Measurements from ENCODE around the gene ORAI3. TPM values are rescaled to one million over a fixed set of nuclear protein-coding genes. Genes with fewer than 3 reads are reported as not detected.

The ORAI3 gene
- polyA plus RNA-seq, 2 of the 4 experiments (the other 2 are of a cell fraction) = 10.5 to 14.1 TPM

GRCh38 chr16:30983289-30983889, 34.5 kb downstream of the ORAI3 start:
- FAIRE-seq (no peak), ATAC-seq (no peak), DNase-seq (ENCODE audit: low read depth in 1 of 2, low spot score in 1 of 2) (no peak)
- ChIA-PET POLR2A (interaction anchor here (0.9 to 1.1 kb wide), 2 partner anchors 68 to 196 kb away, joined by 3 read pairs; partner anchors contain the start of gene FUS), CTCF (interaction anchor here (0.8 to 7.8 kb wide), 19 partner anchors 14 to 885 kb away, joined by 3 to 97 read pairs (median 12); partner anchors contain the start of genes STX4, VKORC1 and ZNF843)
- H3K9me3 ChIP-seq = no peaks in the 10 kb centered on the region
- peaks cover 13% of the 10 kb centered on the region for H3K4me1 ChIP-seq
- H3K4me2 ChIP-seq = no peak overlapping the region
- TF ChIP-seq CEBPB (IDR thresholded peaks at IDR 0.05) = no peak
- no peak for TF ChIP-seq SMC3 (IDR thresholded peaks at IDR 0.05)
- no peak for TF ChIP-seq NFE2L2 (conservative IDR thresholded peaks at IDR 0.05; ENCODE audit: low read length)
- no peak for TF ChIP-seq BCL3 (IDR thresholded peaks at IDR 0.05)
- no peak for TF ChIP-seq MAFK (IDR thresholded peaks at IDR 0.05; ENCODE audit: partially characterized antibody)
- no peak for TF ChIP-seq RARB (CRISPR knock-in tag; IDR thresholded peaks at IDR 0.05)
- TF ChIP-seq RCOR1 (IDR thresholded peaks at IDR 0.05; ENCODE audit: low read depth, low read length) = no peak
- no peak for TF ChIP-seq NPAS2 (CRISPR knock-in tag; IDR thresholded peaks at IDR 0.05; ENCODE audit: borderline replicate concordance)
- TF ChIP-seq BHLHE40 (IDR thresholded peaks at IDR 0.05; ENCODE audit: low read depth, low read length) = no peak
- no peak for TF ChIP-seq MAZ (IDR thresholded peaks at IDR 0.05; ENCODE audit: borderline replicate concordance, low read depth, low read length)
- TF ChIP-seq ESRRA (IDR thresholded peaks at IDR 0.05; ENCODE audit: borderline replicate concordance, low read length) = no peak
- no peak for TF ChIP-seq CHD2 (IDR thresholded peaks at IDR 0.05; ENCODE audit: low read length, partially characterized antibody)
- TF ChIP-seq RNF2 (IDR thresholded peaks at IDR 0.05; ENCODE audit: borderline replicate concordance, low read depth) = no peak
- TF ChIP-seq ZNF302 (CRISPR knock-in tag; IDR thresholded peaks at IDR 0.05) = no peak
- no peak for TF ChIP-seq REST (IDR thresholded peaks at IDR 0.05)
- H3K4me3 ChIP-seq = no peak overlapping the region
- H3K27ac ChIP-seq = no peak overlapping the region
- WGBS (ENCODE audit: missing lambda C conversion rate) = 91% methylated on average over 17 of the region's 25 CpGs

- peak in 1 of 2 experiments; percentile 2; a peak in 3 of 6 replicates for ATAC-seq
- Histone ChIP-seq H3K4me3 (no peak overlapping the region), H3K9me3 (no peaks in the 10 kb centered on the region), H3K4me2 (no peak overlapping the region), H3K4me1 (peaks cover 13% of the 10 kb centered on the region), H3K27ac (no peak overlapping the region)
- POLR2A ChIA-PET = interaction anchor here (0.7 to 2.0 kb wide), 4 partner anchors 15 to 159 kb away, joined by 3 to 11 read pairs (median 5); no protein-coding TSS in a partner anchor
- TF ChIP-seq NFE2L2 (conservative IDR thresholded peaks at IDR 0.05; ENCODE audit: low read length) = no peak
- TF ChIP-seq GATA3 (IDR thresholded peaks at IDR 0.05; ENCODE audit: borderline replicate concordance) = no peak
- no peak for TF ChIP-seq EHF (CRISPR knock-in tag; IDR thresholded peaks at IDR 0.05)
- no peak for TF ChIP-seq HOXB5 (CRISPR knock-in tag; IDR thresholded peaks at IDR 0.05)
- TF ChIP-seq CHD4 (IDR thresholded peaks at IDR 0.05; ENCODE audit: borderline replicate concordance) = no peak
- TF ChIP-seq RNF2 (IDR thresholded peaks at IDR 0.05; ENCODE audit: borderline replicate concordance, low read depth) = no peak
- no peak for TF ChIP-seq TFCP2L1 (CRISPR knock-in tag; IDR thresholded peaks at IDR 0.05)
- CTCF ChIA-PET = interaction anchor here (0.6 to 7.8 kb wide), 68 partner anchors 9 to 885 kb away, joined by 3 to 97 read pairs (median 6); partner anchors contain the start of genes PRSS53, PYCARD, SETD1A and STX4
- FAIRE-seq = no peak
- WGBS (ENCODE audit: missing lambda C conversion rate) = 93% methylated on average over 12 of the region's 14 CpGs
- no peak for DNase-seq (ENCODE audit: low read depth in 1 of 2, low spot score in 1 of 2)
Observed at GRCh38 chr16:30983898-30984610, 35.2 kb downstream of the ORAI3 start.
